ENCODE measurements around the gene ARMCX4.

DNA sequence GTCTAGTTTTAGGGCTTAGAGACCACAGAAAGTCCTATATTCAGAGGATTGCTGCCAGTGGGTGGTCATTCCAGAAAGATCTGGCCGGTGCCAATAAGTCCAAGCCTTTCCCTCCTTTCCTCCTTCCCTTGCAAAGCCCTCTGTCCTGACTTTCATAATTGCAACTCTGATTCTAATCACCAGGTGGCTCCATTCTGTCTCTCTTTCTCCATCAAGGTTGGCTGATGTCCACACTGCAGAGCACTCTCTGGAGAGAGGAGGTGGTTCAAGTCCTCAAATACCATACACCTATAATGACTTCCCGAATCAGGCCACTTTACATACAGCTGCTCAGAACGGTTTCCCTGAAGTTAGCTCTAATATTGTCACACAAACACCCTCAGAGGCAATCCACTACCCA is 22.4 kb upstream of the ARMCX4 start:
- no peak for TF ChIP-seq POLR2A (IDR thresholded peaks at IDR 0.05)
- TF ChIP-seq, protein P1, sequence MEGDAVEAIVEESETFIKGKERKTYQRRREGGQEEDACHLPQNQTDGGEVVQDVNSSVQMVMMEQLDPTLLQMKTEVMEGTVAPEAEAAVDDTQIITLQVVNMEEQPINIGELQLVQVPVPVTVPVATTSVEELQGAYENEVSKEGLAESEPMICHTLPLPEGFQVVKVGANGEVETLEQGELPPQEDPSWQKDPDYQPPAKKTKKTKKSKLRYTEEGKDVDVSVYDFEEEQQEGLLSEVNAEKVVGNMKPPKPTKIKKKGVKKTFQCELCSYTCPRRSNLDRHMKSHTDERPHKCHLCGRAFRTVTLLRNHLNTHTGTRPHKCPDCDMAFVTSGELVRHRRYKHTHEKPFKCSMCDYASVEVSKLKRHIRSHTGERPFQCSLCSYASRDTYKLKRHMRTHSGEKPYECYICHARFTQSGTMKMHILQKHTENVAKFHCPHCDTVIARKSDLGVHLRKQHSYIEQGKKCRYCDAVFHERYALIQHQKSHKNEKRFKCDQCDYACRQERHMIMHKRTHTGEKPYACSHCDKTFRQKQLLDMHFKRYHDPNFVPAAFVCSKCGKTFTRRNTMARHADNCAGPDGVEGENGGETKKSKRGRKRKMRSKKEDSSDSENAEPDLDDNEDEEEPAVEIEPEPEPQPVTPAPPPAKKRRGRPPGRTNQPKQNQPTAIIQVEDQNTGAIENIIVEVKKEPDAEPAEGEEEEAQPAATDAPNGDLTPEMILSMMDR (IDR thresholded peaks at IDR 0.05): peak in 5 of 6 experiments; percentile 25 to 49 (median 42)

Measured in adrenal gland (tissue), 5 donors.